Thymus (tissue), 11 donors: Measurements from ENCODE around the gene MRAS. TPM values are rescaled to one million over a fixed set of nuclear protein-coding genes. Genes with fewer than 3 reads are reported as not detected.

Source experiments
- DNase-seq, 9 donors: peaks; one replicate each; pipeline ENCODE4 v3.0.0-alpha.2; 2013; ENCODE audit warnings: low spot score in 9 of 9, low read depth in 6 of 9, missing footprints in 1 of 9
- H3K27ac ChIP-seq, 2 donors: one replicate each; pipeline ENCODE4 v1.5.1; 2013; ENCODE audit warnings: control low read depth in 1 of 2, low read depth in 1 of 2, low read length in 1 of 2, mild to moderate bottlenecking in 1 of 2, moderate library complexity in 1 of 2
- H3K27me3 ChIP-seq, 2 donors: one replicate each; pipeline ENCODE4 v1.5.1; 2013; ENCODE audit warnings: low read length in 1 of 2; ENCODE audit not compliant: control insufficient read depth in 2 of 2, insufficient read depth in 1 of 2
- H3K36me3 ChIP-seq, 2 donors: one replicate each; pipeline ENCODE4 v1.5.1; 2013; ENCODE audit warnings: low read length in 1 of 2, mild to moderate bottlenecking in 1 of 2, moderate library complexity in 1 of 2; ENCODE audit not compliant: control insufficient read depth in 2 of 2, insufficient read depth in 2 of 2
- H3K4me1 ChIP-seq, 2 donors: one replicate each; pipeline ENCODE4 v1.5.1; 2013; ENCODE audit warnings: low read length in 2 of 2; ENCODE audit not compliant: control insufficient read depth in 2 of 2, insufficient read depth in 2 of 2
- H3K4me3 ChIP-seq, 2 donors: one replicate each; pipeline ENCODE4 v1.5.1; 2013; ENCODE audit warnings: low read length in 2 of 2, control low read depth in 1 of 2, mild to moderate bottlenecking in 1 of 2
- H3K9me3 ChIP-seq, 2 donors: one replicate each; pipeline ENCODE4 v1.5.1; 2013; ENCODE audit warnings: low read length in 1 of 2, mild to moderate bottlenecking in 1 of 2; ENCODE audit not compliant: control insufficient read depth in 2 of 2, insufficient read depth in 1 of 2
- WGBS: extraction: QIAGEN DNeasy Blood & Tissue Kit; methylation state at CpG from one replicate; pipeline ENCODE4 v1.1.7; 2013; 5-methylcytosine and 5-hydroxymethylcytosine counted together
- polyA plus RNA-seq: library from polyadenylated mRNA; stranded (reverse); fragments of 200-250 nt; gene quantifications from one replicate; pipeline ENCODE4 v1.2.3, GENCODE V29; 2013
- total RNA-seq: library from RNA; stranded (reverse); fragments of 120-200 nt; gene quantifications from one replicate; pipeline ENCODE4 v1.2.4, GENCODE V29; 2013
- donor health status: healthy.

Gene MRAS
- total and polyA plus RNA-seq, 2 donors = 4.7 to 11.7 TPM

DNA sequence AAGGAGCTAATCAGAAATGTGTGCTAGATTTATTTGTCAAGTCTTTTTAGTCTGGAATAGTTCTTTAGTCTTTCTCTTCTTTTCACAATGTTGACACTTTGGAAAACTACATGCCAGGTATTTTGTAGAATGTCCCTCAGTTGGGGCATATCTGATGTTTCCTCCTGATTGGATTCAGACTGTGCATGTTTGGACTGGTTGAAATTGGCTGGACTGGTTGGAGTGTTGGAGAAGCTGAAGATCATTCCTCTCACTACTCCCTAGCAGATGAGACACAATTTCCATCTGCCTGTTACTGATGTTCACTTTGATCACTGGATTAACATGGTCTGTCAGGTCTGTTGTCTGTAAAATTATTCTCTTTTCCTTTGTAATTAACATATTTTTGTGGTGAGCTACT lies 22.4 kb upstream of the MRAS start:
- H3K9me3 ChIP-seq = no peaks in the 10 kb centered on the region
- H3K36me3 ChIP-seq = no peaks in the 10 kb centered on the region
- H3K4me3 ChIP-seq = no peak overlapping the region
- no peak for DNase-seq
- H3K27me3 ChIP-seq = no peaks in the 10 kb centered on the region
- peaks cover 0 to 16% of the 10 kb centered on the region in 2 donors for H3K4me1 ChIP-seq
- no peak overlapping the region for H3K27ac ChIP-seq

DNA sequence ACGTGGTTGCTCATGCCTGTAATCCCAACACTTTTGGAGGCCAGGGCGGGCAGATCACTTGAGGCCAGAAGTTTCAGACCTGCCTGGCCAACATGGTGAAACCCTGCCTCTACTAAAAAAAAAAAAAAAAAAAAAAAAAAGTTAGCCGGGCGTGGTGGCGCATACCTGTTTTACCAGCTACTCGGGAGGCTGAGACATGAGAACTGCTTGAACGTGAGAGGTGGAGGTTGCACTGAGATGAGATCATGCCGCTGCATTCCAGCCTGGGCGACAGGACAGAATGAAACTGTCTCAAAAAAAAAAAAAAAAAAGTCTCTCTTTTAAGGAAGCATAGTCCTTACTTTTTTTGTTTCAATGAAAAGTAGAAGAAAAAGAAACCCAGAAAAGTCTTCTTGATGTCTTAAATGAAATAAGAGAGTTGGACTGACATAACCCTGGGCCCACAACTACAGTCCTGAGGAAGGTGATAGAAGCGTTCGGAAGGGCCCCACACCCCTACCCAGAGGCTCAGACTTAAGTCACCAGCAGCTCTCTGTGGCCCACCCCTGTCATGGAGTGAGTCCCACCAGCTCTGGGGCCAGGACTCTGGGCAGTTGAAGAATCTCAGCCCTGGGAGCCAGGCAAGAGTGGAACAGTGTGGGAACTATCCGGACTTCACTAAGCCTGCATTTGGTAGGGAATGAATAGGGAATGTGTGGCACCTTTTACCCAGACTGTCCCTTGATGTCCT lies 21.3 kb upstream of the MRAS start:
- no peak overlapping the region for H3K4me3 ChIP-seq
- peaks cover 0 to 15% of the 10 kb centered on the region in 2 donors for H3K4me1 ChIP-seq
- no peak overlapping the region for H3K27ac ChIP-seq
- no peaks in the 10 kb centered on the region for H3K36me3 ChIP-seq
- H3K27me3 ChIP-seq = no peaks in the 10 kb centered on the region
- DNase-seq = no peak
- H3K9me3 ChIP-seq = no peaks in the 10 kb centered on the region
- 98% methylated on average over 12 of the region's 12 CpGs for WGBS

- H3K4me3 ChIP-seq = no peak overlapping the region
These were observed 20.5 kb upstream of the MRAS start for GRCh38 chr3:138327831-138328230.

DNA sequence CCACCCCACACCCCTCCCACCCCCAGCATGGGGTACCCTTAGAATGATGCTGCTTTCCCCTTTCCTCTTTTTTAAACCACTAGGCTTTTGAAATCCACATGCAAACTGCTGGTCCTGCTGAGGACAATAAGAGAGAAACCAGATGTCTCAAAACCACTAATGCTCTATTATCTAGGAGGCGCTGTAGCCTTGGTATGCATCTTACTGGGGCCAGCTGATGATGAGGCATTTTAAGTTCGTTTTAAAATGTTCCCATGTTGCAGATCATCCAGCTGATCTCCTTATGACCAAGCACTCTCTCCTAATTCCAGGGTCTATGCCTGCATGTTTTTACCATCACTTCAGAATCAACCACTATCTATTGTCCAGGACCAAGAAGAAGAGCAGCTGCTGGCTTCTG lies 20.0 kb upstream of the MRAS start:
- WGBS = 63% methylated on average over 2 of the region's 2 CpGs
- DNase-seq = no peak
- no peaks in the 10 kb centered on the region for H3K36me3 ChIP-seq
- no peaks in the 10 kb centered on the region for H3K9me3 ChIP-seq
- no peak overlapping the region for H3K4me3 ChIP-seq
- H3K27ac ChIP-seq = no peak overlapping the region
- H3K27me3 ChIP-seq = no peaks in the 10 kb centered on the region
- peaks cover 0 to 7% of the 10 kb centered on the region in 2 donors for H3K4me1 ChIP-seq

More at GRCh38 chr3:138327831-138328230, 20.5 kb upstream of the MRAS start:
- no peak for DNase-seq
- no peak overlapping the region for H3K27ac ChIP-seq
- no peaks in the 10 kb centered on the region for H3K9me3 ChIP-seq
- no peaks in the 10 kb centered on the region for H3K27me3 ChIP-seq
- peaks cover 0 to 9% of the 10 kb centered on the region in 2 donors for H3K4me1 ChIP-seq
- 94% methylated on average over 4 of the region's 4 CpGs for WGBS
- no peaks in the 10 kb centered on the region for H3K36me3 ChIP-seq

- Histone ChIP-seq H3K4me3 (peak within 1 kb of the TSS; percentile 57 to 77), H3K4me1 (peaks cover 0 to 7% of the 10 kb centered on the region in 2 donors), H3K27me3 (no peaks in the 10 kb centered on the region), H3K36me3 (no peaks in the 10 kb centered on the region), H3K9me3 (no peaks in the 10 kb centered on the region), H3K27ac (peak within 1 kb of the TSS in 1 of 2 donors; percentile 61)
- WGBS = under 1% methylated on average over 62 of the region's 62 CpGs
- peak; percentile 75 to 94 (median 87) for DNase-seq
These were observed 19.0 kb upstream of the MRAS start, which contains the start of gene NME9 for GRCh38 chr3:138329127-138329983. NME9 (minus strand) TSS chr3:138329851; CDS start chr3:138329335, 516 bp downstream.

DNA sequence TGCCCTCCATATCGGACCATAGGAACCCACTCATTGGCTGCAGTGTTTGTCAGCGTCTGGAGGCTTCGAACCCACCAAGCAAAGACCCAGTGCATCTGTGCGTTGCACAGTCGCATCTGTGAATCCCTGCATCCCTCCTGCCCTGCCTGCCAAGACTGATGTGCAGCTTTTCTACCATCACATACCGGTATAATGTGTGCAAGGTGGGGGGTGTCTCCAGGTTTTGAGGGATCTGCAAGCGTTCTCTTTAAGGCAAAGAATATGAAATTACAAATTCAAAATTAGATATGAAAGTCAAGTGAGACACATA lies 18.4 kb upstream of the MRAS start:
- Histone ChIP-seq H3K36me3 (no peaks in the 10 kb centered on the region), H3K27ac (no peak overlapping the region), H3K4me1 (peaks cover 0 to 7% of the 10 kb centered on the region in 2 donors), H3K27me3 (no peaks in the 10 kb centered on the region), H3K4me3 (peak overlapping the region; percentile 57 to 77), H3K9me3 (no peaks in the 10 kb centered on the region)
- no peak for DNase-seq
- 10% methylated on average over 7 of the region's 7 CpGs for whole genome bisulfite sequencing

- Histone ChIP-seq H3K27me3 (no peaks in the 10 kb centered on the region), H3K4me3 (no peak overlapping the region)
- 95% methylated on average over 6 of the region's 6 CpGs for WGBS
These were observed 17.1 kb upstream of the MRAS start for GRCh38 chr3:138331143-138331894.

GRCh38 chr3:138332472-138333073 lies 15.8 kb upstream of the MRAS start:
- Histone ChIP-seq H3K27me3 (no peaks in the 10 kb centered on the region), H3K27ac (no peak overlapping the region), H3K9me3 (no peaks in the 10 kb centered on the region), H3K4me1 (peaks cover 0 to 7% of the 10 kb centered on the region in 2 donors), H3K4me3 (no peak overlapping the region), H3K36me3 (no peaks in the 10 kb centered on the region)
- 58% methylated on average over 4 of the region's 4 CpGs for WGBS
- DNase-seq = peak in 1 of 9 donors; percentile 41

More at GRCh38 chr3:138331143-138331894, 17.1 kb upstream of the MRAS start:
- H3K4me1 ChIP-seq = peaks cover 0 to 7% of the 10 kb centered on the region in 2 donors
- H3K27ac ChIP-seq = no peak overlapping the region
- DNase-seq = no peak
- no peaks in the 10 kb centered on the region for H3K9me3 ChIP-seq
- no peaks in the 10 kb centered on the region for H3K36me3 ChIP-seq
